Measurements from ENCODE around the gene ANKK1.

ANKK1 gene

DNA sequence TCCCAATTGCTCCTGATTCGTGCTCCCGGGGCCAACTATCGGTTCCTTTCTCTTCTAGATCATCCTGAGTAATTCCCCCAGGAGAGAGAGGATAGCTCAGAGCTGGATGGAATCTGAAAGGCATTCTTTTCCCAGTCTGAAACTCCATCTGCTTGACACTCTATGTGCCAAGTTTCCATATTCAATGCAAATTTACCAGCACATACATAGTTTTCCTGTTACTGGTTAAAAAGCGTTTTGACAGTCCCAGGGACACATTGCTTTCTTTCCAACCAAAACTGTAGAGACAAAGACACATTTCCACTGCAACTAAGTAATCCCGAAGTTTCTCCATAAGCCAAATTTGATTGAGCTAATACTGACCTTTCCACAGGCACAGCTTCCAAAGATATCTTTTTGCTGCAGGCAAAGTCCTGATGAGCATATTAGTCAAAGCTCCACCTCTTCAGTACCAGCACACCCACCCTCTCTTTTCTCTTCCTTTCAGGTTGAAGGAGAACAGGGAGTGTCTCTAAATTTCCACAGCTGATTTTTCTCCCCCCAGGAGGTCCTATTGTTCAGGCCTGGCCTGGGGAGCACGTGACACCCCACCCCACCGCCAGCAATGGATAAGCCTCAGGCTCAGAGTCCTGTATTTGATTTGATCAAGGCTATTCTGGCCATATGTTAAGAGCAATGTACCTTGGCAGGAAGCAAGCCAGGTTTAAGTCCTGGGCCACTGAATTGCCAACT lies 9.7 kb upstream of the ANKK1 start:
- no peak for DNase-seq (ENCODE audit: low read depth)

DNA sequence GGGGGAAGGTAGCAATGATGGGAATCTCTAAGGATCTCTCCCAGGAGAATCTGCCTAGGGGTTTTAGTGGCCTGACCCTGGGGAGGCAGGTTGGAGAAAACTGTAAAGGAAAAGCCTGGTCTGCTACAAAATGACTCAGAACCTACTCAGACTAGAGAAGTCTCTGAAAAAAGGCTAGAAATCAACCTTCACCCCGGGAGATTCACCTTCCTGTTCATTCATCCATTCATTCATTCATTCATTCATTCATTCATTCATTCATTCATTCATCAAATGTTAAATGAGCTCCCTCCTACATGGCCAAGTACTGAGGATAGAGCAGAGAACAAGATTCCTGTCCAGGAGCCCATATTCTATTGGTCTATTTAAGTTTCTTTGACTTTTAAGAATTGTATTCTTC lies 8.9 kb upstream of the ANKK1 start:
- no peak for DNase-seq (ENCODE audit: low read depth)

DNA sequence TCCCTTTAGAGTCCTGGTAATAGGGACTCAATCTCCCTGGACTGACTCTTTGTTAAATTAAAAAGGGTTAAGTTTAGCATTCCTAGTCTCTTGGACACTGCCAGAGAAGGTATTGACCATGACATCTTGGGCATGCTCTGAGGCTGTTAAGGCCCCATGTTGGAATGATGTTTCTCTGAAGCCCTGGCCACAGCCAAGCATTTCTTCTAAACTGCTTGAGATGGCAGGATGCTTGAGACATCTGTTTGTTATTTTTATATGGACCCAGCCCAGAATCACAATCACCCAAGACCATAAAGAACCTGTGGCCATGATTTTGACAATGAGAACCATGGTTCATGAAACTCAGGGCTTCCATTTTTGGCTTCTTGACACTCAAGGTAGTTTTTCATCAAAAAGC lies 5.5 kb upstream of the ANKK1 start:
- no peak for DNase-seq (ENCODE audit: low read depth)

DNA sequence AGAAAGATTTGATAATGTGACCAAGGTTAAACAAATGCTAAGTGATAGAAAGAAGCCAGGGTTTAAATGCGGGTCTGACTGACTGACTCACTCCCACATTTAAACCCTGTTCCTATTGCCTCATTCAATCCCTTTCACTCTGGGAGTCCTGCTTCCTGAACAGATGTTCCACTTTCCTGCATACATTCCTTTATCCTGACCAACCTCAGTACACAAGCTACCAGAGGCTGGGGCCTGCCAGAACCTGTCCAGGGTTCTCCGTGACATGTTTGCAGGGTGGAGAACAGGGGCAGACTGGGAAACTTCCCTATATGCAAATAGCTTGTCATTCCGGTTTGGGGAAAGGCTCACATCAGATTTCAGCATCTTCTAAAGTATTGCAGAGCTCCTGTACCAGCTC lies 3.0 kb upstream of the ANKK1 start:
- DNase-seq (ENCODE audit: low read depth): no peak

DNA sequence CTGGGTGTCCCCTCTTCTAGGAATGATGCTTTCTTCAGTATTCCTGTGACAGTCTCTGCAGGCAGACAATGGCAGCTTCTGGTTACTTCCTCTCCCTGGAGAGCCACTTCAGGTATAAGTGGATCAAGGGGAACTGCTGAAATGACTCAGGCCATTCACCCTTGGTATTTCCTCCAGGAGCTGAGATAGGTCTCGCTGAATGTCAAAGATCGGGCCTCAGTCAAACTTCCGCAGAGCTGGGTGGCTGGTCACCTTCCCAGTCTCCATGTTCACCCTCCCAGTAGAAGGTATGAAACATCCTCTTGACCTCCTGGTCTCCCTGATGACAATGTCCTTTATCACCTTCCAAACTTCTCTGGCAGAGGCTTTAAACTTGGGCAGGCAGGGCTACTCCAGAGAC lies 1.8 kb upstream of the ANKK1 start:
- no peak for DNase-seq (ENCODE audit: low read depth)

DNA sequence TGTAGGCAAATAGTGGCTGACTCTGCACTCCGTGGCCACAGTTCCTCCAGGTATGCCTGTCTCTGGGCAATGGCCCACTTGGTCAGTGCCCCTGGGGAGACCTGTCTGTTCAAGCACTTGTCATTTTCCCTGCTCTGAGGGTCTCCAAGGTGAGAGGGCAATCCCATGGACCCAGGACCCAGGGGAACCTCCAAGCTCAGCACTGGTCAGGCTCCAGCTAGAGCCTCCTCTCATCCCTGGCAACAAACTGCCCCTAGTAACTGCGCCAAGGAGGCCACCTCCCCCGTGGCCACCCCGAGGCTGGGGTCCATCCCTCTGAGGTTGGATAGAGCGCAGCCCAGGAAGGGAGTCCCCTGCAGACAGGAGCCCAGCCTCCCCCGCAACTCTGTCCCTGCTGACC lies 713 bp upstream of the ANKK1 start:
- DNase-seq (ENCODE audit: low read depth): no peak

DNA sequence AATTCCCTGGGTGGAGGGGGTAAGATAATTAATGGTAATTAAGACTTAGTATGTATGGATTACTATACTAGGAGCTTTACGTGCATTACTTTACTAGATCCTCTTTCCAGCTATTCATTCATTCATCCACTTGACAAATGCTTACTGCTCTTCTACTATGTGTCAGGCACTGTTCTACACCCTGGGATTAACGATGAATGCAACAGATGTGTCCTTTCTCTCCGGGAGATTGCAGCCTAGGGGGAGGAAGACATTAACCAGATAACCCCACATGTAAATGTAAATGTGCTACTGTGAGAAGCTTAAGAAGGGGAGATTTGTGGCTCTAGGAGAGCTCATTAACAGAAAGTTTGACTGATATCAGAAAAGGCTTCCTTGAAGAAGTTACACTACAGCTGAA lies 1.7 kb downstream of the ANKK1 start:
- DNase-seq (ENCODE audit: low read depth): no peak

DNA sequence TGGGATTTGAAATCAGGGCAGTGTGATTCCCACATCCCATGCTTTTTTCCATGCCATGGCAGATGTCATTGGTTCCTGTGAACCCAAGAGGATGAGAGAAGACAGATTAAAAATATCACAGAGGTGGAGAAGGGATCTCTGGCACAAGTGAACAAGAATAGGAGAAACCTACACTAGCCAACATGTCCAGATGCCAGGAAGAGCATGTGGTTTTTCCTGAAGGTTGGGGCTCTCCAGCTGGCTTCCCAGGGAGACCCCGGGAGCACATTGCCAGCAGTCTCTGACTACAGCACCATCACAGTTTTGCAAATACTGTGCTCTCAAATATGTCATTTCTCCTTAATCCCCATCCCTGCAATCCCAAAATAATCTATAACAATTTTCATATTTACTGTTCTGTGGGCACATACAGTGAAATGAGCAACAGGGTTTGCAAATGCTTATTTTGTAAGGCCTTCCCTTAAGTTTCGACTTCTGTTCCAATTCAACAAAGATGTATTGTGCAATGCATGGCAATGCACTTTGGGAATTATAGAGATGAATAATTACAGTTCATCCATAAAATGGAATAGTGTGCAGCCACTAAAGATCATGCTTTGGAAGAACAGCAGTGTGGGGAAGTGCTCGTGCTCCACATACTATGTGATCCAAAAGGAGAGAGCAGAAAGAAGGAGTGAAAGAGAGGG lies 4.8 kb downstream of the ANKK1 start:
- DNase-seq (ENCODE audit: low read depth): no peak

DNA sequence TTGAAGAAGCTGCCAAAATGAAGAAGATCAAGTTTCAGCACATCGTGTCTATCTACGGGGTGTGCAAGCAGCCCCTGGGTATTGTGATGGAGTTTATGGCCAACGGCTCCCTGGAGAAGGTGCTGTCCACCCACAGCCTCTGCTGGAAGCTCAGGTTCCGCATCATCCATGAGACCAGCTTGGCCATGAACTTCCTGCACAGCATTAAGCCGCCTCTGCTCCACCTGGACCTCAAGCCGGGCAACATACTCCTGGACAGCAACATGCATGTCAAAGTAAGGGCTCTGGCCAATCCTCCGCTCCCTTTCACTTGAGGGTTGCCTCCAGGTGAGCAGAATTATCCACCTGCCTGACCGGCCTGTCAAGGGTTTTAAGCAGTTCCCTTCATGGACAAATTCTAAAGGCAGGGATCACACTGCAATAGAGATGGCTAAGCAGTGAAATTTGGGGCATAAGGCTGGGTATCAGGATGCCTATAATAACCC lies 6.0 kb downstream of the ANKK1 start:
- no peak for DNase-seq (ENCODE audit: low read depth)

DNA sequence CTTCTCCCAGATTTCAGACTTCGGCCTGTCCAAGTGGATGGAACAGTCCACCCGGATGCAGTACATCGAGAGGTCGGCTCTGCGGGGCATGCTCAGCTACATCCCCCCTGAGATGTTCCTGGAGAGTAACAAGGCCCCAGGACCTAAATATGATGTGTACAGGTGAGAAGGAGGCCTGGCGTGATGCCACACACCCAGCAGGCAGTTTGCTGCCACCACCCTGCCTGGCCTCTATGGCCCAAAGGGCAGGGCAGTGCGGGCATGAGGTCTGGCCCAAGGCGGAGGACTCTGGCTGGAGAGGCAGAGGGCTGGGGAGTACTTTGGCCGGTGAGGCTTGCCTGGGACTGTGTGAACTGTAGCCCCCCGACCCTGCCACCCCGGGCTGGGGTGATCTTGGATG lies 7.3 kb downstream of the ANKK1 start:
- no peak for DNase-seq (ENCODE audit: low read depth)

DNA sequence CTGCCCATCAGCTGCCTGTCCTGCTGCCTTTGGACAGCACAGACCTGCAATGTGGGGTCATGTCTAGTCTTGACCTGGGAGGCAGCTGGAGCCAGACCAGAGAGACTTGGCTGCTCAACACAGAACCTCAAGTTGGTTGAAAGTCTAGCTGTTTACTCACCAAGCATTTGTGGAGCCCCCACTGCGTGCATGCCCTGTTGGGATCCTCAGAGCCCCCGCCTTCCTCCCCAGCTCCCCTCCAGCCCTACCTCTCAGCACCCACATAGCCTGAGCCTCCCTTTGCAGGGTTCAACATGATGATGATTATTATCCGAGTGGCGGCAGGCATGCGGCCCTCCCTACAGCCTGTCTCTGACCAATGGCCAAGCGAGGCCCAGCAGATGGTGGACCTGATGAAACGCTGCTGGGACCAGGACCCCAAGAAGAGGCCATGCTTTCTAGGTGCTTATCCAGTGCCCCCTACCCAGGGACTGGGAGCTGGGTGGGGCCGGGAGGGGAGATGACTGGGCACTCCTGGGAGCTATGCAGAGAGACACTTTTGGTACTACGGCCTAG lies 8.3 kb downstream of the ANKK1 start:
- no peak for DNase-seq (ENCODE audit: low read depth)

DNA sequence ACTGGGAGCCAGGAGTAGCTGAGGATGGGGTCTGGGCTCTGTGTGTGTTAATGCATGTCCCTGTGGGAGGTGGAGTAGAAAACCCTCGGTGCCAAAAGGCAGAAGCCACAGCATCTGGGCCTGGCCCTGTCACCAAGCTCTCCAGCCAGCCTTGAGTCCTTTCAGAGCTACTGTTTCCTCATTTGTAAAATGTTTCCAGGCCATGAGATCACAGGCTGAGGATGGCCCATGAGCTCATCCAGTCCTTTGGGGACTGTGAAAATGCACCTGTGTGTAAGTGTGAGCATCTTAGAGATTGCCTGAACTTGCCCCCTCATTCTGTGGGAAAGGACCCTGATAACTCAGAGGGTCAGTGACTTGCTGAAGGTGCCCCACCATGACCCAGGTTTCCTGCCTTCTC lies 9.1 kb downstream of the ANKK1 start:
- DNase-seq (ENCODE audit: low read depth): no peak

DNA sequence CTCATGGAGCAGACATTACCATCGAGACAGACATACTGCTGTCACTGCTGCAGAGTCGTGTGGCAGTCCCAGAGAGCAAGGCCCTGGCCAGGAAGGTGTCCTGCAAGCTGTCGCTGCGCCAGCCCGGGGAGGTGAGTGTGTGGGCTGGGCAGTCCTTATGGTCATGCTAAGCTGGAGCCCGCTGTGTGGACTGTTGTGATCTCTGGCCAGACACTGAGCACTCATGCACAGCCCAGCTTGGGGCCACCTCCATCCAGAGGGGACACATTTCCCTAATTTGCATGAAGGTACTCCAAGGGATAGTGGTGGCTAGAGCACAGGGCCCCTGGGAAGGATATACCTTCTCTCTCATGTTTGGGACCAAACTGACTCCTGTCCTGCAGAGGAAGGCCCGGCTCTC lies 9.6 kb downstream of the ANKK1 start:
- DNase-seq (ENCODE audit: low read depth): no peak

DNA sequence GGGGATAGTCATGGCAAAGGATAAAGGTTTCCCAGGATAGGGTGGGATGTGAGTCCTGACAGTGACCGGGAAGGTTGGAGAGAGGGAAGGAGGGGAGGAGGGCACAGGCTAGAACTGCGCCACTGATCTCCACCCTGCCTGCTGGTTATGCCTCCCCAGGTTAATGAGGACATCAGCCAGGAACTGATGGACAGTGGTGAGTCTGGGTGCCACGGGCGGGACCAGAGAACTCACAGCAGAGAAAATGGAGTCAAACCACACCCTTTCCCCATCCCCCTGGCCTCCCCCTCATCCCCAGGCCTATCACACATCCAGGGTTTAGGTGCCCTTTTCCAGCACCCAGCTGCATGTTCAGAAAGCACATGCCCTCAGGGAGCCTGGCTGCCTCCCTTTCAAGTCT lies 10.2 kb downstream of the ANKK1 start:
- DNase-seq (ENCODE audit: low read depth): no peak

DNA sequence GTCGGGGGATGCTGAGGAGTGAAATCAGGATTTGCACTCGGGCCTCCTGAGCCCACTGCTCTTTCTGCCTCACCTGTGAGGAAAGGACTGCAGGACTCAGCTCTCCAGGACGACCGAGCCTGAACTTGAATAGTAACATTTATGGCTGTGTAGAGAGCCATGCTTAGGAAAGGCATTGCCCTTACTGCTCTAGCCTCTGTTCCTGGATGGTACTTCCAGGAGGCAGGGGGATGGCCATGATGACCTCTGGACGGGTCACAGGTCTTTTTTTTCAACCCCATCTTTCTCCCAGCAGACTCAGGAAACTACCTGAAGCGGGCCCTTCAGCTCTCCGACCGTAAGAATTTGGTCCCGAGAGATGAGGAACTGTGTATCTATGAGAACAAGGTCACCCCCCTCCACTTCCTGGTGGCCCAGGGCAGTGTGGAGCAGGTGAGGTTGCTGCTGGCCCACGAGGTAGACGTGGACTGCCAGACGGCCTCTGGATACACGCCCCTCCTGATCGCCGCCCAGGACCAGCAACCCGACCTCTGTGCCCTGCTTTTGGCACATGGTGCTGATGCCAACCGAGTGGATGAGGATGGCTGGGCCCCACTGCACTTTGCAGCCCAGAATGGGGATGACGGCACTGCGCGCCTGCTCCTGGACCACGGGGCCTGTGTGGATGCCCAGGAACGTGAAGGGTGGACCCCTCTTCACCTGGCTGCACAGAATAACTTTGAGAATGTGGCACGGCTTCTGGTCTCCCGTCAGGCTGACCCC lies 11.3 kb downstream of the ANKK1 start:
- DNase-seq (ENCODE audit: low read depth): no peak

DNA sequence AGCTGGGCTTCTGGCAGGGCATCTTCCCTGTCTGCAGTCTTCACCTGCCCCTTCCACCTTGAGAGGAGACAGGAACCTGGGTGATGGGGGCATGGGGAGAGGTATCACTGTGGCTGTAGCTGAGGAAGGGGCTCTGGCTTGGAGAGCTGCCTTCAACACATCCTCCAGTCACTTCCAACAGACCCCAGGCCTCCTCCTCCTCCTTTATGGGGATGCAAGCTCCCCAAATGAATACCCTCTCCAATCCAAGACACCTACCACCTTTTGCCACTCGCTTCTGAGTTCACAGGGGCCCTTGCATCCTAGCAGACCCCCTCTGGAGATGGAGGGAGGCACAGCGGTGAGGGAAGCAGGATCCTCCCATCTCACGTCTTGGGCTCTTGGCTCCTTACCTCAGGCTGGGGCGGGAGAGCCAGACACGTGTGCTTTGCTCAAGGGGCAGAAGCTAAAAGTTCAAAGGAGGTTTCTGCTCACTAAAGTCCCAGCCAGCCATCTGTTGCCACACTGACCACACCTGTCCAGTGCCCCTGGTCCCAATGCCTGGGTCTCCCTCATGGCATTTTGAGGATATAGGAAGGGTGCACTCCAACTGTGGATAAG lies 13.2 kb downstream of the ANKK1 start:
- no peak for DNase-seq (ENCODE audit: low read depth)

DNA sequence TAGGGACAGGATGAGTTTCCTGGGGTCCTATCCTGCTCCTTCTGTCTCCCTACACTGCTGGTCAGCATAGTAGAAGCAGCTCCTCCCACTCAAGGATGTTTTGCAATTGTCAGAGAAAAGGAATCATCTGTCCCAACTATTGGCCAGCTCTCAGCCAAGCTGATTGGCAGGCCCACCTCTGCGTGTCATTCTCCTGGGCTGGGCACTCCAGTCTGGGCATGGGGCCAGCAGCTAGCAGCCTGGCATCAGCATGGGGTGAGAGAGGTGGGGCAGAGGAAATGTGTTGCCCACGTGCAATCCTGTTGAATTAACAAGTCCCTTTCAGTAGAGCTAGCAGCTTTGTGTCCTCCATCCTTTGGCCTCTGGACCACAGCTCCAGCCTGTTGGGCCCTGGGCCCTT lies 14.1 kb downstream of the ANKK1 start:
- no peak for DNase-seq (ENCODE audit: low read depth)

DNA sequence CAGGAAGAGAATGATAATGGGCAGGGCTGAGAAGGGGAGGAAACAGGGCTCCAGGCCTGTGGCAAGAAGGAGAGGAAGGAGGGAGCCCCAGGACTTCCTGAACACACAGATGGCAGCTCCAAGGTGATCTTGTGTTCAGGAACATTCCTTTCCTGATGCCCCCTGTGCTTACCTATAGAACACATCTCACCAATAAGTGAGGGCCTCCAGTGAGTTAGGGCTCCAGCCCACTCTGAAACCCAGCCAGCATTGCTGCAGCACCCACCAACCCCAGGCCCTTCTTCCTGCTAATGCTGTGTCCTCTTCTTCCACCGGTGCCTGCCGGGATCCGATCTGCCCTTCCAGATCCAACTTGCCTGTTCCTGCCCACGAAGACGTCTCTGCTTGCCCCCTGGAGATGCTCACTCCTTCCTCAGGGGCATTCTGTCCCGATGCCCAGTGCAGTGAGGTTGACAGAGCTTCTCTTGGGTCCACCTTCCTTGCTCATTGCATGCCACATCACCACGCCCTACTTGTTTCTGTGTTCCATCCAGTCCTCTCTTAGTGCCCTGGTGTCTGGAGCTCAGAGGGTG lies 17.4 kb downstream of the ANKK1 start:
- no peak for DNase-seq (ENCODE audit: low read depth)

DNA sequence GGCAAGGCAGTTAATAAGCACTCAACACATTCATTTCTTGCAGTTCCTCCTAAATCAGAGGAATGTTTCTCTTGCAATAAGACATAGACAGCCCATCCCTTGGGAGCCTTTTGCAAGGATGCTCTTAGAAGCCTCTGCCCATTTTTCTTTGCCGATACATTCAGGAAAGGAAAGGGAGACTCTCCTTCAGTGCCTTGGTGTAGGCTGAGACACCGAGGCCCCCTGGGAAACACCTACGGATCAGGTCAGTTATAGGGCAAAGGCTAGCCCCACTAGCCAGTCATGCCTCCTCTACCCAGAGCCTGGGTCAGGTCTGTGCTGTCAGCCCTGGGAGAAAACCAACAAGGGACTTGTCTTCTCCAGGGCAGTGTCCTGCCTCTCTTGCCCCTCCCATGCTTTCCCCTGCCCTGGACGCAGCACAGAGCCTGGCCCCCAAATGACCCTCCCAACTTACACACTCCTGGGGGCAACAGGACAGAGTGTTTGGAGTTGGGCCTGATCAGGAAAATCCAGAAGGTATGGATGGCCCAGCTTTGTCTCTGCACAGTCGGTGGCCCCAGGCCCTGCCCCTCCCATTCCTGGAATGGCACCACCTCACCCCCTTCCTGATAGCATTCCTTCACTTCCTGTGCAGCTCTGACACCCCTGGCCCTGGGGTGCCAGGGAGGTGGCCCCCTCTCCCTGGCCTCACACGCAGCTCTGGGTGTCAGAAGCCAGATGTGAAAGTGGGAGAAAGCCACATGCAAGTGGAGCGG lies 18.3 kb downstream of the ANKK1 start:
- no peak for DNase-seq (ENCODE audit: low read depth)

DNA sequence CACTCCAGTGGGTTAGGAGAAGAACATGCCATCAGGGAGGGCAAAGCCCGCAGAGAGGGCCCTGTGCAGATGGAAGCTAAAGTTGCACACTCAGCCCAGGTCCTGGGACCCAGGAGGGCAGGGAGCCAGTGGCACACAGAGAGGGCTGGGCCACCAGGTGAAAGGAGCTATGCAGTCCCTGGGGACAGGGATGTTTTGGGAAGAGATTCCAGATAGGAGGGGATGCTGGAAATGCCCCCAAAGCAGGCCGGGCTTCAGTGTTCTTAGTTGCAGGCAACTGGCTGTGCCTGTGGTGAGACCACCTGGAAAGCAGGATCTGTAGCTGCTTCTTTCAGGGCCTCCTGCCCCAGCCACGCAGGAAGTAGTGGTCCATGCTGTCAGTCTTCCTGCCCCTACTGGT lies 19.6 kb downstream of the ANKK1 start:
- DNase-seq (ENCODE audit: low read depth): no peak

DNA sequence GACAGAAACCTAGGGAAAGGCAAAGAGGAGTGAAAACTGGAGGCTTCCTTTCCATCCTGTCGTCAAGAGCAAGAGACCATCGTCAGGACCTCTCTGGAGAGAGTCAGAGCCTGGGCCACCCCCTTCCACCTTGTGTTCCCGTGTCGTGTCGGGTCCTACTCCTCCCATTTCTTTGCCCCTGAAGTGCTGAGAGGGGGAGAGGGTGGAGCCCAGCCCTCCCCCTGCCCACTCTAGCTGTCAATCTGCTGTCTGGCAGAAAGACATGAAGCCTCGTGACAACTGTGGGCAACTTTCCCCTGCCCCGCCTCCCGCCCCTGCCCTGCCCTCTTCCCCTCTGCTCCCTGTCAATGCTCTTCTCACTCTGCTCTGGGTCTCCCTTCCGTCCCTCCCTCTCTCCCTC lies 20.6 kb downstream of the ANKK1 start:
- DNase-seq (ENCODE audit: low read depth): no peak

All from CMK (cell line).